ENCODE measurements around the gene NDUFS8.
A peak's percentile ranks its signal among the peaks of the same experiment; 100 is the strongest.

NDUFS8 gene

GRCh38 chr11:68024508-68024907 lies 6.0 kb upstream of the NDUFS8 start:
- H3K27ac ChIP-seq (ENCODE audit: insufficient read depth in 1 of 2, low read depth in 1 of 2, low read length in 2 of 2, poor library complexity in 1 of 2, severe bottlenecking in 2 of 2): no peak overlapping the region
- no peak overlapping the region for H3K4me3 ChIP-seq (ENCODE audit: control insufficient read depth in 1 of 7, extremely low read depth in 1 of 7, insufficient read depth in 4 of 7, low read depth in 2 of 7, low read length in 6 of 7)
- 100% methylated on average over 5 of the region's 5 CpGs for WGBS (ENCODE audit: insufficient coverage)
- H3K36me3 ChIP-seq (ENCODE audit: control insufficient read depth in 4 of 4, insufficient read depth in 4 of 4, low read length in 3 of 4): peaks cover 0 to 47% (median 5%) of the 10 kb centered on the region in 4 experiments
- H3K4me1 ChIP-seq (ENCODE audit: control extremely low read depth in 1 of 4, control insufficient read depth in 4 of 4, insufficient read depth in 4 of 4, low read length in 3 of 4): peaks cover 0 to 6% (median 4%) of the 10 kb centered on the region in 4 experiments
- DNase-seq: no peak
- CTCF ChIA-PET: interaction anchor here (1.2 kb wide), 1 partner anchor 13 kb away, joined by 3 read pairs; no protein-coding TSS in a partner anchor
- no peaks in the 10 kb centered on the region for H3K27me3 ChIP-seq (replicated peaks in 2 of 5; ENCODE audit: control insufficient read depth in 4 of 5, insufficient read depth in 5 of 5, low read length in 4 of 5)
- peaks cover 0 to 10% (median 0%) of the 10 kb centered on the region in 5 experiments for H3K9me3 ChIP-seq (ENCODE audit: control extremely low read depth in 1 of 5, control insufficient read depth in 4 of 5, insufficient read depth in 2 of 5, low read depth in 1 of 5, low read length in 4 of 5)
- POLR2A ChIA-PET: interaction anchor here (0.6 to 1.2 kb wide), 2 partner anchors 20 to 24 kb away, joined by 3 read pairs; partner anchors contain the start of gene UNC93B1

- Histone ChIP-seq H3K27ac (ENCODE audit: insufficient read depth in 1 of 2, low read depth in 1 of 2, low read length in 2 of 2, poor library complexity in 1 of 2, severe bottlenecking in 2 of 2) (no peak overlapping the region), H3K27me3 (replicated peaks in 2 of 5; ENCODE audit: control insufficient read depth in 4 of 5, insufficient read depth in 5 of 5, low read length in 4 of 5) (no peaks in the 10 kb centered on the region), H3K4me1 (ENCODE audit: control extremely low read depth in 1 of 4, control insufficient read depth in 4 of 4, insufficient read depth in 4 of 4, low read length in 3 of 4) (peaks cover 0 to 10% (median 8%) of the 10 kb centered on the region in 4 experiments), H3K9me3 (ENCODE audit: control extremely low read depth in 1 of 5, control insufficient read depth in 4 of 5, insufficient read depth in 2 of 5, low read depth in 1 of 5, low read length in 4 of 5) (peaks cover 0 to 10% (median 0%) of the 10 kb centered on the region in 5 experiments), H3K36me3 (ENCODE audit: control insufficient read depth in 4 of 4, insufficient read depth in 4 of 4, low read length in 3 of 4) (peaks cover 0 to 47% (median 5%) of the 10 kb centered on the region in 4 experiments), H3K4me3 (ENCODE audit: control insufficient read depth in 1 of 7, extremely low read depth in 1 of 7, insufficient read depth in 4 of 7, low read depth in 2 of 7, low read length in 6 of 7) (no peak overlapping the region)
- POLR2A ChIA-PET: no interaction called here
- CTCF ChIA-PET: interaction anchor here (1.2 kb wide), 1 partner anchor 14 kb away, joined by 3 read pairs; no protein-coding TSS in a partner anchor
- 95% methylated on average over 5 of the region's 5 CpGs for WGBS (ENCODE audit: insufficient coverage)
- peak in 1 of 3 donors; percentile 26 for DNase-seq
These were observed 5.4 kb upstream of the NDUFS8 start for GRCh38 chr11:68025047-68025446.

- Histone ChIP-seq H3K4me1 (ENCODE audit: control extremely low read depth in 1 of 4, control insufficient read depth in 4 of 4, insufficient read depth in 4 of 4, low read length in 3 of 4) (peaks cover 2 to 19% (median 14%) of the 10 kb centered on the region in 4 experiments), H3K36me3 (ENCODE audit: control insufficient read depth in 4 of 4, insufficient read depth in 4 of 4, low read length in 3 of 4) (peaks cover 0 to 47% (median 5%) of the 10 kb centered on the region in 4 experiments), H3K27me3 (replicated peaks in 2 of 5; ENCODE audit: control insufficient read depth in 4 of 5, insufficient read depth in 5 of 5, low read length in 4 of 5) (no peaks in the 10 kb centered on the region), H3K27ac (ENCODE audit: insufficient read depth in 1 of 2, low read depth in 1 of 2, low read length in 2 of 2, poor library complexity in 1 of 2, severe bottlenecking in 2 of 2) (no peak overlapping the region), H3K9me3 (ENCODE audit: control extremely low read depth in 1 of 5, control insufficient read depth in 4 of 5, insufficient read depth in 2 of 5, low read depth in 1 of 5, low read length in 4 of 5) (peaks cover 0 to 10% (median 0%) of the 10 kb centered on the region in 5 experiments), H3K4me3 (ENCODE audit: control insufficient read depth in 1 of 7, extremely low read depth in 1 of 7, insufficient read depth in 4 of 7, low read depth in 2 of 7, low read length in 6 of 7) (no peak overlapping the region)
- WGBS (ENCODE audit: insufficient coverage): 97% methylated on average over 15 of the region's 18 CpGs
- ChIA-PET CTCF (interaction anchor here (1.0 to 1.5 kb wide), 2 partner anchors 17 to 20 kb away, joined by 3 to 4 read pairs; no protein-coding TSS in a partner anchor), POLR2A (no interaction called here)
- no peak for DNase-seq
These were observed 3.9 kb upstream of the NDUFS8 start for GRCh38 chr11:68026391-68027105.

GRCh38 chr11:68027667-68028066 lies 2.8 kb upstream of the NDUFS8 start:
- Histone ChIP-seq H3K27ac (ENCODE audit: insufficient read depth in 1 of 2, low read depth in 1 of 2, low read length in 2 of 2, poor library complexity in 1 of 2, severe bottlenecking in 2 of 2) (no peak overlapping the region), H3K4me3 (ENCODE audit: control insufficient read depth in 1 of 7, extremely low read depth in 1 of 7, insufficient read depth in 4 of 7, low read depth in 2 of 7, low read length in 6 of 7) (no peak overlapping the region), H3K27me3 (replicated peaks in 2 of 5; ENCODE audit: control insufficient read depth in 4 of 5, insufficient read depth in 5 of 5, low read length in 4 of 5) (no peaks in the 10 kb centered on the region), H3K4me1 (ENCODE audit: control extremely low read depth in 1 of 4, control insufficient read depth in 4 of 4, insufficient read depth in 4 of 4, low read length in 3 of 4) (peaks cover 2 to 25% (median 17%) of the 10 kb centered on the region in 4 experiments), H3K36me3 (ENCODE audit: control insufficient read depth in 4 of 4, insufficient read depth in 4 of 4, low read length in 3 of 4) (peaks cover 0 to 43% (median 8%) of the 10 kb centered on the region in 4 experiments), H3K9me3 (ENCODE audit: control extremely low read depth in 1 of 5, control insufficient read depth in 4 of 5, insufficient read depth in 2 of 5, low read depth in 1 of 5, low read length in 4 of 5) (peaks cover 0 to 10% (median 0%) of the 10 kb centered on the region in 5 experiments)
- ChIA-PET CTCF (no interaction called here), POLR2A (no interaction called here)
- 94% methylated on average over 18 of the region's 21 CpGs for WGBS (ENCODE audit: insufficient coverage)
- DNase-seq: no peak

GRCh38 chr11:68028802-68029545 lies 1.5 kb upstream of the NDUFS8 start:
- H3K36me3 ChIP-seq (ENCODE audit: control insufficient read depth in 4 of 4, insufficient read depth in 4 of 4, low read length in 3 of 4): peaks cover 2 to 46% (median 15%) of the 10 kb centered on the region in 4 experiments
- ChIA-PET CTCF (interaction anchor here (0.6 to 1.7 kb wide), 4 partner anchors 9 to 23 kb away, joined by 3 to 8 read pairs (median 4); partner anchors contain the start of genes ALDH3B1 and TCIRG1), POLR2A (interaction anchor here (0.7 kb wide), 1 partner anchor 1693 kb away, joined by 3 read pairs; the partner anchor contains the start of gene RIN1)
- H3K9me3 ChIP-seq (ENCODE audit: control extremely low read depth in 1 of 5, control insufficient read depth in 4 of 5, insufficient read depth in 2 of 5, low read depth in 1 of 5, low read length in 4 of 5): peaks cover 0 to 10% (median 0%) of the 10 kb centered on the region in 5 experiments
- no peaks in the 10 kb centered on the region for H3K27me3 ChIP-seq (replicated peaks in 2 of 5; ENCODE audit: control insufficient read depth in 4 of 5, insufficient read depth in 5 of 5, low read length in 4 of 5)
- H3K4me3 ChIP-seq (ENCODE audit: control insufficient read depth in 1 of 7, extremely low read depth in 1 of 7, insufficient read depth in 4 of 7, low read depth in 2 of 7, low read length in 6 of 7): peak overlapping the region in 2 of 7 experiments; percentile 90 to 96
- WGBS (ENCODE audit: insufficient coverage): 96% methylated on average over 12 of the region's 12 CpGs
- no peak overlapping the region for H3K27ac ChIP-seq (ENCODE audit: insufficient read depth in 1 of 2, low read depth in 1 of 2, low read length in 2 of 2, poor library complexity in 1 of 2, severe bottlenecking in 2 of 2)
- H3K4me1 ChIP-seq (ENCODE audit: control extremely low read depth in 1 of 4, control insufficient read depth in 4 of 4, insufficient read depth in 4 of 4, low read length in 3 of 4): peaks cover 2 to 25% (median 17%) of the 10 kb centered on the region in 4 experiments
- DNase-seq: no peak

GRCh38 chr11:68031144-68031464 lies 623 bp downstream of the NDUFS8 start:
- Histone ChIP-seq H3K9me3 (ENCODE audit: control extremely low read depth in 1 of 5, control insufficient read depth in 4 of 5, insufficient read depth in 2 of 5, low read depth in 1 of 5, low read length in 4 of 5) (no peaks in the 10 kb centered on the region), H3K4me3 (ENCODE audit: control insufficient read depth in 1 of 7, extremely low read depth in 1 of 7, insufficient read depth in 4 of 7, low read depth in 2 of 7, low read length in 6 of 7) (peak overlapping the region; percentile 32 to 96 (median 82)), H3K4me1 (ENCODE audit: control extremely low read depth in 1 of 4, control insufficient read depth in 4 of 4, insufficient read depth in 4 of 4, low read length in 3 of 4) (peaks cover 2 to 39% (median 22%) of the 10 kb centered on the region in 4 experiments), H3K27me3 (replicated peaks in 2 of 5; ENCODE audit: control insufficient read depth in 4 of 5, insufficient read depth in 5 of 5, low read length in 4 of 5) (no peaks in the 10 kb centered on the region), H3K36me3 (ENCODE audit: control insufficient read depth in 4 of 4, insufficient read depth in 4 of 4, low read length in 3 of 4) (peaks cover 3 to 30% (median 17%) of the 10 kb centered on the region in 4 experiments), H3K27ac (ENCODE audit: insufficient read depth in 1 of 2, low read depth in 1 of 2, low read length in 2 of 2, poor library complexity in 1 of 2, severe bottlenecking in 2 of 2) (peak overlapping the region; percentile 78 to 94)
- 9% methylated on average over 4 of the region's 10 CpGs for WGBS (ENCODE audit: insufficient coverage)
- peak in 1 of 3 donors; percentile 33 for DNase-seq
- POLR2A ChIA-PET: no interaction called here
- CTCF ChIA-PET: interaction anchor here (1.3 to 2.0 kb wide), 3 partner anchors 11 to 22 kb away, joined by 3 to 8 read pairs (median 7); partner anchors contain the start of gene ALDH3B1

Measured in common myeloid progenitor, CD34-positive (primary cell).